CD4-positive, alpha-beta T cell treated with Interleukin-10 for 1 hour (primary cell): Measurements from ENCODE around the gene PLCD3.
A peak's percentile ranks its signal among the peaks of the same experiment; 100 is the strongest.

ENCODE experiments used
- DNase-seq: peaks from one replicate; pipeline ENCODE4 v3.0.0-alpha.2; 2020

Gene PLCD3

GRCh38 chr17:45060797-45061605, 71.3 kb downstream of the PLCD3 start, which contains the start of gene NMT1:
Gene NMT1 (plus strand): TSS chr17:45061317. CDS start chr17:45061330, 13 bp downstream.
- peak; percentile 99 for DNase-seq

GRCh38 chr17:45060382-45060796, 71.9 kb downstream of the PLCD3 start:
- no peak for DNase-seq
